ENCODE results near the gene GLRX. TPM values are rescaled to one million over a fixed set of nuclear protein-coding genes. Genes with fewer than 3 reads are reported as not detected.

GLRX gene
- total and polyA plus RNA-seq, 2 of the 13 experiments (the other 11 are each of a cell fraction or from before 2014, with no cell fraction given) = 63.8 to 499 TPM

DNA sequence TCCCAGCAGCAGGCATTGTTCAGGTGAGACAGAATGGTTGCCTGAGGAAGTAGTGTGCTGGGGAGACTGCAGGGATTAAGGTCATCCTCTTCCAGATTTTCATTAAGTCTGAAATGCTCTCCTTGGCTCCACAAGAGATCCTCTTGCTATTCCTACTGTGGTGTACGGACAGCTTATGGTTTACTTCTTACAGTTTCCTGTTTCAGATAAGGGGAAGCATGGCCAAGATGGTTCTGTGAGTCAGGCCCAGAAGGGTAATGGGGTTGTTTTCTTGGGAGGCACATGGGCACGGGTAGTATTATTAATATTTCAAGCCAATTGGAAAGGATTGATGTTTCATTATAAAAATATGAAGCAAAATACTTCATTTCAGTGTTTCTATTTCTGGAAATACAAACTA, 42.9 kb downstream of the GLRX start (continued):
- TF ChIP-seq, protein P1, sequence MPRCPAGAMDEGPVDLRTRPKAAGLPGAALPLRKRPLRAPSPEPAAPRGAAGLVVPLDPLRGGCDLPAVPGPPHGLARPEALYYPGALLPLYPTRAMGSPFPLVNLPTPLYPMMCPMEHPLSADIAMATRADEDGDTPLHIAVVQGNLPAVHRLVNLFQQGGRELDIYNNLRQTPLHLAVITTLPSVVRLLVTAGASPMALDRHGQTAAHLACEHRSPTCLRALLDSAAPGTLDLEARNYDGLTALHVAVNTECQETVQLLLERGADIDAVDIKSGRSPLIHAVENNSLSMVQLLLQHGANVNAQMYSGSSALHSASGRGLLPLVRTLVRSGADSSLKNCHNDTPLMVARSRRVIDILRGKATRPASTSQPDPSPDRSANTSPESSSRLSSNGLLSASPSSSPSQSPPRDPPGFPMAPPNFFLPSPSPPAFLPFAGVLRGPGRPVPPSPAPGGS (CRISPR knock-in tag; IDR thresholded peaks at IDR 0.05) = no peak
- TF ChIP-seq TBL1XR1 (IDR thresholded peaks at IDR 0.05; ENCODE audit: borderline replicate concordance, low read length, partially characterized antibody) = no peak
- TF ChIP-seq, protein P2, sequence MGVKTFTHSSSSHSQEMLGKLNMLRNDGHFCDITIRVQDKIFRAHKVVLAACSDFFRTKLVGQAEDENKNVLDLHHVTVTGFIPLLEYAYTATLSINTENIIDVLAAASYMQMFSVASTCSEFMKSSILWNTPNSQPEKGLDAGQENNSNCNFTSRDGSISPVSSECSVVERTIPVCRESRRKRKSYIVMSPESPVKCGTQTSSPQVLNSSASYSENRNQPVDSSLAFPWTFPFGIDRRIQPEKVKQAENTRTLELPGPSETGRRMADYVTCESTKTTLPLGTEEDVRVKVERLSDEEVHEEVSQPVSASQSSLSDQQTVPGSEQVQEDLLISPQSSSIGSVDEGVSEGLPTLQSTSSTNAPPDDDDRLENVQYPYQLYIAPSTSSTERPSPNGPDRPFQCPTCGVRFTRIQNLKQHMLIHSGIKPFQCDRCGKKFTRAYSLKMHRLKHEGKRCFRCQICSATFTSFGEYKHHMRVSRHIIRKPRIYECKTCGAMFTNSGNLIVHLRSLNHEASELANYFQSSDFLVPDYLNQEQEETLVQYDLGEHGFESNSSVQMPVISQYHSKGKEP (CRISPR knock-in tag; IDR thresholded peaks at IDR 0.05) = no peak
- no peak for TF ChIP-seq KDM4B (CRISPR knock-in tag; IDR thresholded peaks at IDR 0.05)
- no peak for TF ChIP-seq ZNF879 (CRISPR knock-in tag; IDR thresholded peaks at IDR 0.05)
- TF ChIP-seq ERF (CRISPR knock-in tag; IDR thresholded peaks at IDR 0.05) = no peak
- TF ChIP-seq IKZF4 (CRISPR knock-in tag; IDR thresholded peaks at IDR 0.05; ENCODE audit: borderline replicate concordance, low read depth, not compliant biosample characterization) = no peak

DNA sequence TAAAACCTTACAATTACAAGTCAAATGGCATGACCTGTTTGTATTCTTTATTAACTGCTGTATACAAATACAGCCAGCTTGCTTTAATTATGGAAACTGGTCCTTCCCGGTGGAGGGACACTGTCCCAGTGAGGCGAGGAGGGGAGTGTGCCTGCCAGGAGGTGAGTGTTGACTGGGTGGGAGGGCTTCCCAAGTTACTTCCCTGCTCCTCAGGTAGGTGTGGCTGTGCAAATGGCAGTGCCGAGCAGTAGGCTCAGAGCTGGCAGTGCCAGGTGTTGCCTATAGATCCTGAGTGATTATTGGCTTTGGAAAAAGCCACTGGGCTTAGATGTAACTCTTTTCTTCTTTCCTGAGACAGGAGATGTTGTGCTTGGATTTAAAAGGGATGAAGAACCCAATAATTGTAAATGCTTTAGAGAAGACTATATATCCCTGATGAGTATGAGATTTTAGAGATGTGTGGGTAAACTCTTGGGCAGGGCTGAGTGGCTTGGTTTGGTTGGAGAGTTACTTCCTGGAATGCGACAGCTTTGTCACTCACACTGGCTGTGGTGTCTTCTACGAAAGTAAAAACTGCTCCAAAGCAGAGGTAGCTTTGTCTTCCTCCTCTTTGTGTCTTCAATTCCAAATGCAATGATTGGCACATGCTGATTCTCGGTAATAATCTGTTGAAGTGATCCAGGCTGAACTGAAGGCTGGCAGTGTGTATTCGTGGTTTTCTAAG, 43.7 kb downstream of the GLRX start:
- WGBS (ENCODE audit: low lambda C conversion rate) = 93% methylated on average over 7 of the region's 7 CpGs
- Histone ChIP-seq H3K9ac (ENCODE audit: insufficient read depth, low read depth, low read length) (no peak overlapping the region), H4K20me1 (ENCODE audit: insufficient read depth, low read length) (no peaks in the 10 kb centered on the region), H3K27me3 (ENCODE audit: control insufficient read depth in 1 of 2, insufficient read depth in 2 of 2, low read length in 2 of 2) (no peaks in the 10 kb centered on the region), H3K4me2 (ENCODE audit: low read depth, low read length) (no peak overlapping the region), H3K79me2 (ENCODE audit: insufficient read depth, low read length) (no peaks in the 10 kb centered on the region), H3K4me3 (replicated peaks in 1 of 3; ENCODE audit: insufficient read depth in 1 of 3, low read depth in 2 of 3, low read length in 3 of 3) (no peak overlapping the region), H2AFZ (ENCODE audit: low read length) (no peak overlapping the region), H3K4me1 (ENCODE audit: insufficient read depth, low read length) (peaks cover 7% of the 10 kb centered on the region), H3K27ac (ENCODE audit: extremely low read length, insufficient read depth, low read length) (no peak overlapping the region), H3K9me3 (ENCODE audit: low read length) (no peaks in the 10 kb centered on the region), H3K36me3 (replicated peaks in 1 of 2; ENCODE audit: control insufficient read depth in 1 of 2, insufficient read depth in 2 of 2, low read length in 2 of 2) (peaks cover 1 to 6% of the 10 kb centered on the region in 2 experiments; a peak in 2 of 5 replicates)
- intact Hi-C loops (cut with micrococcal nuclease; ENCODE audit: unreplicated experiment) (no loop called here), in situ Hi-C loops (cut with HindIII; ENCODE audit: extremely low pct_ligation_motif_present, low pct_unique_long_range_greater_than_20kb) (loop anchor here (5.0 kb wide), 1 partner anchor 68 kb away; no protein-coding TSS in a partner anchor)
- no peak for TF ChIP-seq TEAD3 (CRISPR knock-in tag; optimal IDR thresholded peaks at IDR 0.05; ENCODE audit: borderline replicate concordance)
- TF ChIP-seq, protein P3, sequence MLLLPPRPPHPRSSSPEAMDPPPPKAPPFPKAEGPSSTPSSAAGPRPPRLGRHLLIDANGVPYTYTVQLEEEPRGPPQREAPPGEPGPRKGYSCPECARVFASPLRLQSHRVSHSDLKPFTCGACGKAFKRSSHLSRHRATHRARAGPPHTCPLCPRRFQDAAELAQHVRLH (CRISPR knock-in tag; IDR thresholded peaks at IDR 0.05; ENCODE audit: borderline replicate concordance, low read depth) = no peak
- TF ChIP-seq, protein P4, sequence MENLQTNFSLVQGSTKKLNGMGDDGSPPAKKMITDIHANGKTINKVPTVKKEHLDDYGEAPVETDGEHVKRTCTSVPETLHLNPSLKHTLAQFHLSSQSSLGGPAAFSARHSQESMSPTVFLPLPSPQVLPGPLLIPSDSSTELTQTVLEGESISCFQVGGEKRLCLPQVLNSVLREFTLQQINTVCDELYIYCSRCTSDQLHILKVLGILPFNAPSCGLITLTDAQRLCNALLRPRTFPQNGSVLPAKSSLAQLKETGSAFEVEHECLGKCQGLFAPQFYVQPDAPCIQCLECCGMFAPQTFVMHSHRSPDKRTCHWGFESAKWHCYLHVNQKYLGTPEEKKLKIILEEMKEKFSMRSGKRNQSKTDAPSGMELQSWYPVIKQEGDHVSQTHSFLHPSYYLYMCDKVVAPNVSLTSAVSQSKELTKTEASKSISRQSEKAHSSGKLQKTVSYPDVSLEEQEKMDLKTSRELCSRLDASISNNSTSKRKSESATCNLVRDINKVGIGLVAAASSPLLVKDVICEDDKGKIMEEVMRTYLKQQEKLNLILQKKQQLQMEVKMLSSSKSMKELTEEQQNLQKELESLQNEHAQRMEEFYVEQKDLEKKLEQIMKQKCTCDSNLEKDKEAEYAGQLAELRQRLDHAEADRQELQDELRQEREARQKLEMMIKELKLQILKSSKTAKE (CRISPR knock-in tag; IDR thresholded peaks at IDR 0.05; ENCODE audit: borderline replicate concordance) = no peak
- TF ChIP-seq MATR3 (CRISPR knock-in tag; IDR thresholded peaks at IDR 0.05) = no peak
- TF ChIP-seq, protein P5, sequence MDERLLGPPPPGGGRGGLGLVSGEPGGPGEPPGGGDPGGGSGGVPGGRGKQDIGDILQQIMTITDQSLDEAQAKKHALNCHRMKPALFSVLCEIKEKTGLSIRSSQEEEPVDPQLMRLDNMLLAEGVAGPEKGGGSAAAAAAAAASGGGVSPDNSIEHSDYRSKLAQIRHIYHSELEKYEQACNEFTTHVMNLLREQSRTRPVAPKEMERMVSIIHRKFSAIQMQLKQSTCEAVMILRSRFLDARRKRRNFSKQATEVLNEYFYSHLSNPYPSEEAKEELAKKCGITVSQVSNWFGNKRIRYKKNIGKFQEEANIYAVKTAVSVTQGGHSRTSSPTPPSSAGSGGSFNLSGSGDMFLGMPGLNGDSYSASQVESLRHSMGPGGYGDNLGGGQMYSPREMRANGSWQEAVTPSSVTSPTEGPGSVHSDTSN (CRISPR knock-in tag; IDR thresholded peaks at IDR 0.05) = no peak
- no peak for TF ChIP-seq SPEN (CRISPR knock-in tag; IDR thresholded peaks at IDR 0.05; ENCODE audit: low read depth)
- TF ChIP-seq SP5 (CRISPR knock-in tag; IDR thresholded peaks at IDR 0.05; ENCODE audit: borderline replicate concordance, low read depth) = no peak
- no peak for TF ChIP-seq NFIC (IDR thresholded peaks at IDR 0.05; ENCODE audit: low read length)
- no peak for DNase-seq (ENCODE audit: low spot score)
- no peak for FAIRE-seq
- no peak for ATAC-seq
- no TSS peak for BruUV-seq (replicated peaks)
- ChIA-PET POLR2A (no interaction called here), CTCF (ENCODE audit: low intra/inter-chr PET ratio, low total read pairs) (no interaction called here)

All from HepG2 (cell line).